Uterus (tissue), 4 donors: ENCODE results near the gene PGA3. TPM values are rescaled to one million over a fixed set of nuclear protein-coding genes. Genes with fewer than 3 reads are reported as not detected.
"Not testable (repeated sequence)": the region's sequence is repeated elsewhere in the genome, so short reads cannot be mapped to it uniquely, and the experiment has no call there.

ENCODE experiments used
- DNase-seq, 2 donors: peaks; one replicate each; pipeline ENCODE4 v3.0.0-alpha.2; 2019 to 2020
- H3K27ac ChIP-seq, 2 donors: fragments of 200-600 bp; sonication (generic); 1 replicate in 1 of 2; 2 replicates in 1 of 2; pipeline ENCODE4 v1.5.1; 2016 to 2018
- H3K27me3 ChIP-seq, 2 donors: fragments of 200-600 bp; sonication (generic); one replicate each; pipeline ENCODE4 v1.5.1; 2018 to 2019; ENCODE audit warnings: control low read depth in 1 of 2
- H3K36me3 ChIP-seq, 2 donors: fragments of 200-600 bp; sonication (generic); one replicate each; pipeline ENCODE4 v1.5.1; 2019; ENCODE audit warnings: control low read depth in 1 of 2
- H3K4me1 ChIP-seq, 2 donors: fragments of 200-600 bp; sonication (generic); one replicate each; pipeline ENCODE4 v1.5.1; 2018 to 2019; ENCODE audit warnings: control low read depth in 1 of 2
- H3K4me3 ChIP-seq, 2 donors: fragments of 200-600 bp; sonication (generic); 1 replicate in 1 of 2; 2 replicates in 1 of 2; pipeline ENCODE4 v1.5.1; 2018 to 2019; ENCODE audit warnings: mild to moderate bottlenecking in 1 of 2
- H3K9me3 ChIP-seq, 2 donors: fragments of 200-600 bp; sonication (generic); one replicate each; pipeline ENCODE4 v1.5.1; 2019; ENCODE audit warnings: control low read depth in 1 of 2
- CTCF ChIP-seq, 4 experiments: fragments of 200-600 bp in 2 of 4; fragments of 450-650 bp in 2 of 4; sonication (generic) in 2 of 4; IDR thresholded peaks; one replicate each; pipeline ENCODE4 v1.5.1; 2016 to 2019; ENCODE audit warnings: antibody characterized with exemption in 4 of 4, mild to moderate bottlenecking in 2 of 4, moderate library complexity in 1 of 4
- POLR2A ChIP-seq, 2 donors: fragments of 450-650 bp; IDR thresholded peaks; one replicate each; pipeline ENCODE4 v1.6.1; 2016; ENCODE audit warnings: antibody characterized with exemption in 2 of 2, mild to moderate bottlenecking in 1 of 2, moderate library complexity in 1 of 2
- intact Hi-C: fragments of 100-400 bp; cut with DNase I; formaldehyde crosslinking; loops from one replicate; pipeline ENCODE4 v1.15.1; 2023; ENCODE audit warnings: low total_unique reads
- total RNA-seq, 4 donors: library from RNA; depleted of rRNA in 3 of 4; stranded (reverse); fragments of >200 nt in 3 of 4; gene quantifications; one replicate each; pipeline versions ENCODE4 v1.1.0 to v1.2.4, GENCODE V29; 2014 to 2023
- donor health status: DM: yes; HTN: yes; CAD: no.

PGA3 gene
- total RNA-seq, 4 donors from 2014 or later, result 0.35 to 6.5 (median 4.4) TPM; not detected in 1

- no peak for TF ChIP-seq POLR2A (IDR thresholded peaks at IDR 0.05)
- TF ChIP-seq CTCF (IDR thresholded peaks at IDR 0.05), result no peak
These were observed 41.0 kb upstream of the PGA3 start for GRCh38 chr11:61162092-61162941.

GRCh38 chr11:61163021-61163420, 40.3 kb upstream of the PGA3 start:
- H3K27ac ChIP-seq, result no peak overlapping the region
- H3K9me3 ChIP-seq, result no peaks in the 10 kb centered on the region
- no peak for DNase-seq
- H3K27me3 ChIP-seq, result no peaks in the 10 kb centered on the region
- H3K4me3 ChIP-seq, result no peak overlapping the region
- no peaks in the 10 kb centered on the region for H3K4me1 ChIP-seq
- TF ChIP-seq POLR2A (IDR thresholded peaks at IDR 0.05) (no peak), CTCF (IDR thresholded peaks at IDR 0.05) (no peak)
- intact Hi-C loops, result no loop called here
- no peaks in the 10 kb centered on the region for H3K36me3 ChIP-seq

More at GRCh38 chr11:61162092-61162941, 41.0 kb upstream of the PGA3 start:
- intact Hi-C loops, result no loop called here
- no peak for DNase-seq
- Histone ChIP-seq H3K27ac (peak overlapping the region; percentile 97 to 98), H3K4me3 (peak overlapping the region; percentile 49 to 95), H3K27me3 (no peaks in the 10 kb centered on the region), H3K4me1 (no peaks in the 10 kb centered on the region), H3K9me3 (no peaks in the 10 kb centered on the region), H3K36me3 (no peaks in the 10 kb centered on the region)

GRCh38 chr11:61163714-61164605, 39.4 kb upstream of the PGA3 start:
- Histone ChIP-seq H3K4me3 (no peak overlapping the region), H3K36me3 (no peaks in the 10 kb centered on the region), H3K27ac (no peak overlapping the region), H3K27me3 (no peaks in the 10 kb centered on the region), H3K4me1 (no peaks in the 10 kb centered on the region), H3K9me3 (no peaks in the 10 kb centered on the region)
- intact Hi-C loops, result no loop called here
- no peak for DNase-seq
- TF ChIP-seq CTCF (IDR thresholded peaks at IDR 0.05) (no peak), POLR2A (IDR thresholded peaks at IDR 0.05) (no peak)

GRCh38 chr11:61164606-61165424, 38.5 kb upstream of the PGA3 start:
- H3K27ac ChIP-seq, result no peak overlapping the region
- no peak for TF ChIP-seq POLR2A (IDR thresholded peaks at IDR 0.05)
- TF ChIP-seq CTCF (IDR thresholded peaks at IDR 0.05), result no peak
- H3K9me3 ChIP-seq, result no peaks in the 10 kb centered on the region
- no peak overlapping the region for H3K4me3 ChIP-seq
- no peak for DNase-seq
- H3K36me3 ChIP-seq, result no peaks in the 10 kb centered on the region
- no peaks in the 10 kb centered on the region for H3K27me3 ChIP-seq
- H3K4me1 ChIP-seq, result no peaks in the 10 kb centered on the region
- intact Hi-C loops, result no loop called here

GRCh38 chr11:61165785-61166184, 37.5 kb upstream of the PGA3 start:
- H3K36me3 ChIP-seq, H3K9me3 ChIP-seq, H3K27ac ChIP-seq, H3K27me3 ChIP-seq, H3K4me1 ChIP-seq, DNase-seq, H3K4me3 ChIP-seq, intact Hi-C loops: not testable (repeated sequence)

GRCh38 chr11:61166331-61166730, 37.0 kb upstream of the PGA3 start:
- DNase-seq, H3K4me1 ChIP-seq, intact Hi-C loops, H3K27me3 ChIP-seq, H3K4me3 ChIP-seq, H3K9me3 ChIP-seq, H3K27ac ChIP-seq, H3K36me3 ChIP-seq: not testable (repeated sequence)
